ENCODE data around the gene SLC5A1.

GRCh38 chr22:32030518-32031247 lies 12.4 kb upstream of the SLC5A1 start:
- TF ChIP-seq EZH2 (IDR thresholded peaks at IDR 0.05; ENCODE audit: borderline replicate concordance, low read length) (no peak), CTCF (conservative IDR thresholded peaks at IDR 0.05 in 1 of 2, IDR thresholded peaks at IDR 0.05 in 1 of 2; ENCODE audit: extremely low read depth in 1 of 2, insufficient read depth in 1 of 2, low read depth in 1 of 2, low read length in 2 of 2) (no peak)

Data from mammary epithelial cell (primary cell).